HCT116 (cell line): ENCODE data around the gene CLDN15. TPM values are rescaled to one million over a fixed set of nuclear protein-coding genes. Genes with fewer than 3 reads are reported as not detected.

Experiments
- ATAC-seq: fragments of 200-7000 bp; cut with Tn5 transposase; 2 replicates; pipeline ENCODE4 v1.9.1; 2020; ENCODE audit warnings: mild to moderate bottlenecking, moderate library complexity
- BruUV-seq: library from RNA; stranded (reverse); fragments of 400-500 nt; replicated peaks from 2 replicates; lab custom pipeline; 2021; lab: Mats Ljungman, UMichigan
- CTCF ChIA-PET: fragments of 300-600 bp; sonication (Branson Sonifier 250); formaldehyde crosslinking; loops from one replicate; lab custom pipeline; 2021; ENCODE audit warnings: antibody characterized with exemption; lab: Charles Lee
- POLR2A ChIA-PET: fragments of 300-600, 350-600 bp; sonication (Branson Sonifier 250); formaldehyde crosslinking; loops from one replicate; lab custom pipeline; 2021; ENCODE audit warnings: antibody characterized with exemption; lab: Charles Lee
- RAD21 ChIA-PET, 2 experiments: fragments of 300-600 bp; sonication (Branson Sonifier 250); formaldehyde crosslinking; loops; one replicate each; lab custom pipeline; 2023; ENCODE audit warnings: low total read pairs in 2 of 2; ENCODE audit not compliant: uncharacterized antibody in 2 of 2, unreplicated experiment in 2 of 2, low non-redundant PET in 1 of 2; lab: Charles Lee
- DNase-seq: peaks from one replicate; pipeline ENCODE4 v3.0.0-alpha.2; 2010; ENCODE audit warnings: low read depth, low spot score
- H2AFZ ChIP-seq: fragments of 200-600 bp; shearing (Covaris generic), sonication (generic); 2 replicates; pipeline ENCODE4 v1.6.1; 2017; ENCODE audit warnings: low read depth, mixed run types, mixed read lengths, antibody characterized with exemption, low read length; ENCODE audit not compliant: poor library complexity, severe bottlenecking
- H3K27ac ChIP-seq: 2 replicates; pipeline ENCODE4 v1.5.1; 2012; ENCODE audit warnings: low read depth, low read length
- H3K27me3 ChIP-seq: fragments of 200-600 bp; sonication (generic); 2 replicates; pipeline ENCODE4 v1.6.1; 2016; ENCODE audit warnings: mixed run types, low read length, mixed read lengths; ENCODE audit not compliant: insufficient read depth
- H3K36me3 ChIP-seq, 2 experiments: fragments of 200-500 bp in 1 of 2; fragments of 200-600 bp in 1 of 2; sonication (Bioruptor generic) in 1 of 2; sonication (generic) in 1 of 2; 2 replicates each; pipeline versions ENCODE4 v1.5.1 to v1.6.1; 2014 to 2016; ENCODE audit warnings: low read length in 2 of 2, inconsistent platforms in 1 of 2, mixed read lengths in 1 of 2, mixed run types in 1 of 2; ENCODE audit not compliant: insufficient read depth in 2 of 2, control insufficient read depth in 1 of 2
- H3K4me1 ChIP-seq, 2 experiments: fragments of 200-600 bp in 1 of 2; sonication (generic) in 1 of 2; 2 replicates each; pipeline versions ENCODE4 v1.5.1 to v1.6.1; 2012 to 2017; ENCODE audit warnings: low read length in 2 of 2, inconsistent platforms in 1 of 2, mild to moderate bottlenecking in 1 of 2, mixed read lengths in 1 of 2, mixed run types in 1 of 2, moderate library complexity in 1 of 2; ENCODE audit not compliant: insufficient read depth in 2 of 2, control insufficient read depth in 1 of 2
- H3K4me2 ChIP-seq: fragments of 200-600 bp; sonication (generic); 2 replicates; pipeline ENCODE4 v1.6.1; 2017; ENCODE audit warnings: mixed run types, low read length, mixed read lengths
- H3K4me3 ChIP-seq, 2 experiments: fragments of 200-600 bp in 1 of 2; sonication (generic) in 1 of 2; replicated peaks in 1 of 2; 2 replicates each; pipeline ENCODE4 v1.5.1; 2011 to 2016; ENCODE audit warnings: low read length in 2 of 2, control low read depth in 1 of 2, low read depth in 1 of 2, mild to moderate bottlenecking in 1 of 2, mixed read lengths in 1 of 2, mixed run types in 1 of 2
- H3K79me2 ChIP-seq: fragments of 200-600 bp; sonication (generic); 2 replicates; pipeline ENCODE4 v1.6.1; 2017; ENCODE audit warnings: mild to moderate bottlenecking, mixed run types, low read length, moderate library complexity, mixed read lengths; ENCODE audit not compliant: insufficient read depth
- H3K9ac ChIP-seq: fragments of 200-600 bp; sonication (generic); 2 replicates; pipeline ENCODE4 v1.6.1; 2016; ENCODE audit warnings: low read length, mixed read lengths
- H3K9me2 ChIP-seq: fragments of 200-600 bp; sonication (generic), shearing (Covaris generic); 2 replicates; pipeline ENCODE4 v1.6.1; 2017; ENCODE audit warnings: mixed run types, mild to moderate bottlenecking, moderate library complexity; ENCODE audit not compliant: insufficient read depth
- H3K9me3 ChIP-seq, 2 experiments: fragments of 200-500 bp in 1 of 2; fragments of 200-600 bp in 1 of 2; sonication (Bioruptor generic) in 1 of 2; sonication (generic) in 1 of 2; 2 replicates each; pipeline ENCODE4 v1.6.1; 2014 to 2017; ENCODE audit warnings: low read length in 2 of 2, mixed read lengths in 2 of 2, inconsistent platforms in 1 of 2, low read depth in 1 of 2, mild to moderate bottlenecking in 1 of 2, mixed run types in 1 of 2, moderate library complexity in 1 of 2; ENCODE audit not compliant: control insufficient read depth in 1 of 2, insufficient read depth in 1 of 2
- H4K20me1 ChIP-seq: fragments of 200-600 bp; sonication (generic), shearing (Covaris generic); 2 replicates; pipeline ENCODE4 v1.6.1; 2017; ENCODE audit warnings: mixed run types, mild to moderate bottlenecking, moderate library complexity; ENCODE audit not compliant: insufficient read depth
- ATF3 ChIP-seq: IDR thresholded peaks from 2 replicates; pipeline ENCODE4 v1.6.1; 2012
- CBX3 ChIP-seq: IDR thresholded peaks from 2 replicates; pipeline ENCODE4 v1.6.1; 2012; ENCODE audit warnings: low read depth
- EZH2phosphoT487 ChIP-seq: fragments of 200-600 bp; IDR thresholded peaks from 2 replicates; pipeline ENCODE4 v1.6.1; 2018; ENCODE audit warnings: antibody characterized with exemption, borderline replicate concordance
- MAX ChIP-seq: IDR thresholded peaks from 2 replicates; pipeline ENCODE4 v1.6.1; 2012
- POLR2AphosphoS5 ChIP-seq: IDR thresholded peaks from 2 replicates; pipeline ENCODE4 v1.6.1; 2011; ENCODE audit warnings: mild to moderate bottlenecking, low read depth, low read length, moderate library complexity
- SIN3A ChIP-seq: IDR thresholded peaks from 2 replicates; pipeline ENCODE4 v1.6.1; 2012; ENCODE audit warnings: low read depth
- TCF7L2 ChIP-seq: IDR thresholded peaks from 2 replicates; pipeline ENCODE4 v1.7.0; 2011; ENCODE audit warnings: borderline replicate concordance, inconsistent platforms; ENCODE audit not compliant: insufficient read depth, insufficient read length; ENCODE audit errors: extremely low read depth
- YY1 ChIP-seq: IDR thresholded peaks from 2 replicates; pipeline ENCODE4 v1.6.1; 2011; ENCODE audit warnings: low read length, low read depth, moderate library complexity, mild to moderate bottlenecking; ENCODE audit not compliant: insufficient replicate concordance; ENCODE audit errors: extremely low read depth
- ZFX ChIP-seq: fragments of 450-650 bp; IDR thresholded peaks from 2 replicates; pipeline ENCODE4 v1.6.1; 2017
- intact Hi-C: fragments of 100-400 bp; cut with micrococcal nuclease; formaldehyde crosslinking; loops from 2 replicates; pipeline ENCODE4 v1.10.0; 2022
- total RNA-seq: library from RNA; stranded (reverse); gene quantifications from one replicate; pipeline ENCODE4 v1.2.1, GENCODE V29; 2021; ENCODE audit not compliant: unreplicated experiment
- TF ChIP-seq, protein P1 (sequence below), 3 experiments: fragments of 200-600 bp in 1 of 3; sonication (generic) in 1 of 3; IDR thresholded peaks in 2 of 3; conservative IDR thresholded peaks in 1 of 3; 2 replicates each; pipeline ENCODE4 v1.5.1; 2012 to 2017; ENCODE audit warnings: low read depth in 2 of 3, low read length in 2 of 3, antibody characterized with exemption in 1 of 3, borderline replicate concordance in 1 of 3, control low read depth in 1 of 3, mild to moderate bottlenecking in 1 of 3, mixed read lengths in 1 of 3, mixed run types in 1 of 3, moderate library complexity in 1 of 3; ENCODE audit not compliant: insufficient read depth in 1 of 3
- TF ChIP-seq, protein P2 (sequence below): IDR thresholded peaks from 2 replicates; pipeline ENCODE4 v1.6.1; 2012; ENCODE audit warnings: low read depth

Gene CLDN15
- total RNA-seq, 1 experiment from 2014 or later, result 16.9 TPM

- H3K9me3 ChIP-seq, result no peaks in the 10 kb centered on the region
- ChIA-PET POLR2A (interaction anchor here (1.2 kb wide), 1 partner anchor 11 kb away, joined by 4 read pairs; no protein-coding TSS in a partner anchor), RAD21 (no interaction called here), CTCF (interaction anchor here (1.2 kb wide), 1 partner anchor 24 kb away, joined by 3 read pairs; the partner anchor contains the start of gene FIS1)
- no peak overlapping the region for H3K4me3 ChIP-seq
- TF ChIP-seq TCF7L2 (no peak), SIN3A (no peak), ATF3 (no peak), MAX (no peak), POLR2AphosphoS5 (no peak), YY1 (no peak), ZFX (no peak), CBX3 (no peak), EZH2phosphoT487 (no peak)
- TF ChIP-seq, protein P1, sequence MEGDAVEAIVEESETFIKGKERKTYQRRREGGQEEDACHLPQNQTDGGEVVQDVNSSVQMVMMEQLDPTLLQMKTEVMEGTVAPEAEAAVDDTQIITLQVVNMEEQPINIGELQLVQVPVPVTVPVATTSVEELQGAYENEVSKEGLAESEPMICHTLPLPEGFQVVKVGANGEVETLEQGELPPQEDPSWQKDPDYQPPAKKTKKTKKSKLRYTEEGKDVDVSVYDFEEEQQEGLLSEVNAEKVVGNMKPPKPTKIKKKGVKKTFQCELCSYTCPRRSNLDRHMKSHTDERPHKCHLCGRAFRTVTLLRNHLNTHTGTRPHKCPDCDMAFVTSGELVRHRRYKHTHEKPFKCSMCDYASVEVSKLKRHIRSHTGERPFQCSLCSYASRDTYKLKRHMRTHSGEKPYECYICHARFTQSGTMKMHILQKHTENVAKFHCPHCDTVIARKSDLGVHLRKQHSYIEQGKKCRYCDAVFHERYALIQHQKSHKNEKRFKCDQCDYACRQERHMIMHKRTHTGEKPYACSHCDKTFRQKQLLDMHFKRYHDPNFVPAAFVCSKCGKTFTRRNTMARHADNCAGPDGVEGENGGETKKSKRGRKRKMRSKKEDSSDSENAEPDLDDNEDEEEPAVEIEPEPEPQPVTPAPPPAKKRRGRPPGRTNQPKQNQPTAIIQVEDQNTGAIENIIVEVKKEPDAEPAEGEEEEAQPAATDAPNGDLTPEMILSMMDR (IDR thresholded peaks at IDR 0.05 in 2 of 3, conservative IDR thresholded peaks at IDR 0.05 in 1 of 3; ENCODE audit: borderline replicate concordance in 1 of 3, insufficient read depth in 1 of 3, low read depth in 2 of 3, low read length in 2 of 3), result no peak
- TF ChIP-seq, protein P2, sequence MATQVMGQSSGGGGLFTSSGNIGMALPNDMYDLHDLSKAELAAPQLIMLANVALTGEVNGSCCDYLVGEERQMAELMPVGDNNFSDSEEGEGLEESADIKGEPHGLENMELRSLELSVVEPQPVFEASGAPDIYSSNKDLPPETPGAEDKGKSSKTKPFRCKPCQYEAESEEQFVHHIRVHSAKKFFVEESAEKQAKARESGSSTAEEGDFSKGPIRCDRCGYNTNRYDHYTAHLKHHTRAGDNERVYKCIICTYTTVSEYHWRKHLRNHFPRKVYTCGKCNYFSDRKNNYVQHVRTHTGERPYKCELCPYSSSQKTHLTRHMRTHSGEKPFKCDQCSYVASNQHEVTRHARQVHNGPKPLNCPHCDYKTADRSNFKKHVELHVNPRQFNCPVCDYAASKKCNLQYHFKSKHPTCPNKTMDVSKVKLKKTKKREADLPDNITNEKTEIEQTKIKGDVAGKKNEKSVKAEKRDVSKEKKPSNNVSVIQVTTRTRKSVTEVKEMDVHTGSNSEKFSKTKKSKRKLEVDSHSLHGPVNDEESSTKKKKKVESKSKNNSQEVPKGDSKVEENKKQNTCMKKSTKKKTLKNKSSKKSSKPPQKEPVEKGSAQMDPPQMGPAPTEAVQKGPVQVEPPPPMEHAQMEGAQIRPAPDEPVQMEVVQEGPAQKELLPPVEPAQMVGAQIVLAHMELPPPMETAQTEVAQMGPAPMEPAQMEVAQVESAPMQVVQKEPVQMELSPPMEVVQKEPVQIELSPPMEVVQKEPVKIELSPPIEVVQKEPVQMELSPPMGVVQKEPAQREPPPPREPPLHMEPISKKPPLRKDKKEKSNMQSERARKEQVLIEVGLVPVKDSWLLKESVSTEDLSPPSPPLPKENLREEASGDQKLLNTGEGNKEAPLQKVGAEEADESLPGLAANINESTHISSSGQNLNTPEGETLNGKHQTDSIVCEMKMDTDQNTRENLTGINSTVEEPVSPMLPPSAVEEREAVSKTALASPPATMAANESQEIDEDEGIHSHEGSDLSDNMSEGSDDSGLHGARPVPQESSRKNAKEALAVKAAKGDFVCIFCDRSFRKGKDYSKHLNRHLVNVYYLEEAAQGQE, result no peak
- intact Hi-C loops, result no loop called here
- no peak for ATAC-seq
- no peak overlapping the region for H3K27ac ChIP-seq
- H4K20me1 ChIP-seq, result no peaks in the 10 kb centered on the region
- BruUV-seq, result no TSS peak
- no peak overlapping the region for H3K4me2 ChIP-seq
- no peaks in the 10 kb centered on the region for H3K9me2 ChIP-seq
- H2AFZ ChIP-seq, result no peak overlapping the region
- peaks cover 45% of the 10 kb centered on the region for H3K79me2 ChIP-seq
- no peak overlapping the region for H3K9ac ChIP-seq
- peaks cover 4 to 5% of the 10 kb centered on the region in 2 experiments; a peak in 2 of 4 replicates for H3K36me3 ChIP-seq
- peaks cover 0 to 21% of the 10 kb centered on the region in 2 experiments; a peak in 2 of 4 replicates for H3K4me1 ChIP-seq
- no peak for DNase-seq
- H3K27me3 ChIP-seq, result no peaks in the 10 kb centered on the region
Observed at GRCh38 chr7:101220295-101220694, 17.3 kb downstream of the CLDN15 start.
